ENCODE results near the gene LHFPL6.

Gene LHFPL6

DNA sequence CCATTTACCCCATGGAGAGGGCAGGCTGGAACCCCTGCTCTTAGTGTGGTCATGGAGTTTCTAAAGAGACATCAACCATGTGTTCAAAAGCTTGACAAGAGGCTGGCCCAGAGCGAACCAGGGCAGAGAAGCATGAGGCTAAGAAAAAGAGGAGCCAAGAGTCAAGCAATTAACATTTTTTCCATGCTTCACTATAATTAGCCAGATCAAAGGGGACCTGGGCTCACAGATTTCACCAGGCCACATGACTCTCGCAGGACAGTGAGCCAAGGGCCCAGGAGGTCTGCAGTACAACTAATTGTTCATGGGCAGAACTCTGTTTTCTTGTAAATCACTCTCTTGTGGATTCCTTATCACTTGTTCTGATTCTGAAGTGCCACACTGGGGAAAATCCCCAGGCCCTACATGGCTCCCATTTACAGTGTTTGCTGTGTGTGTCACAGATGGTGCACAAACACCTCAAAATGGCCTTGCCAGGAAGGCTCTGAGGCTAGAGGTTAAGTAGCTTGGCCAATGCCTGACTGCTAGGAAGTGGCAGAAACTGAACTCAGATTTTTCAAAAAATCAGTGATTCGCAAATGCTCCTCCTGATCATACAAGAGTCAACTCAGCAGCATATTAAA is 101.2 kb downstream of the LHFPL6 start:
- no peak for DNase-seq
- H3K4me3 Mint-ChIP-seq, result no peak overlapping the region
- no peaks in the 10 kb centered on the region for H3K9me3 Mint-ChIP-seq
- no peak overlapping the region for H3K27ac Mint-ChIP-seq
- H3K4me1 Mint-ChIP-seq (ENCODE audit: low read depth), result no peaks in the 10 kb centered on the region
- H3K36me3 Mint-ChIP-seq (ENCODE audit: low read depth), result no peaks in the 10 kb centered on the region
- H3K27me3 Mint-ChIP-seq, result no peaks in the 10 kb centered on the region

DNA sequence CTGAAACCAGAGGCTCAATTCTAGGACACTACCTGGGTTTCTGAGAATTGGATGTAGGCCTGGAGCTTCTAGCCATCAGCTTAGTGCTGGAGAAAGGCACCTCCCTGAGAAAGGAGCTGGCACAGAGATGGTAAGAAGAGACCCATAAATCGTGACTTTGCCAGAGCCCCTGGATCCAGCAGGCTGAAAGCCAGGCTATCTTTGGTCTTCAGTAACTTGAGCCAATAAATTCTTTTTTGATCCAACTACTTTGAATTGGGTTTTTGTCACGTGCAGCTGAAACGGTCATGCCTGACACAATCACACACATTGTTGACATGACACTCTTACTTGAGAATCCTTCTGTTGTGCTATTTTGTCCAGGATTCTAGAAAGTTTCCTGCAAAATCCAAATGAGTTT is 103.4 kb downstream of the LHFPL6 start:
- H3K27ac Mint-ChIP-seq, result no peak overlapping the region
- no peaks in the 10 kb centered on the region for H3K36me3 Mint-ChIP-seq (ENCODE audit: low read depth)
- DNase-seq, result no peak
- H3K4me1 Mint-ChIP-seq (ENCODE audit: low read depth), result no peaks in the 10 kb centered on the region
- H3K27me3 Mint-ChIP-seq, result no peaks in the 10 kb centered on the region
- H3K9me3 Mint-ChIP-seq, result no peaks in the 10 kb centered on the region
- H3K4me3 Mint-ChIP-seq, result no peak overlapping the region

DNA sequence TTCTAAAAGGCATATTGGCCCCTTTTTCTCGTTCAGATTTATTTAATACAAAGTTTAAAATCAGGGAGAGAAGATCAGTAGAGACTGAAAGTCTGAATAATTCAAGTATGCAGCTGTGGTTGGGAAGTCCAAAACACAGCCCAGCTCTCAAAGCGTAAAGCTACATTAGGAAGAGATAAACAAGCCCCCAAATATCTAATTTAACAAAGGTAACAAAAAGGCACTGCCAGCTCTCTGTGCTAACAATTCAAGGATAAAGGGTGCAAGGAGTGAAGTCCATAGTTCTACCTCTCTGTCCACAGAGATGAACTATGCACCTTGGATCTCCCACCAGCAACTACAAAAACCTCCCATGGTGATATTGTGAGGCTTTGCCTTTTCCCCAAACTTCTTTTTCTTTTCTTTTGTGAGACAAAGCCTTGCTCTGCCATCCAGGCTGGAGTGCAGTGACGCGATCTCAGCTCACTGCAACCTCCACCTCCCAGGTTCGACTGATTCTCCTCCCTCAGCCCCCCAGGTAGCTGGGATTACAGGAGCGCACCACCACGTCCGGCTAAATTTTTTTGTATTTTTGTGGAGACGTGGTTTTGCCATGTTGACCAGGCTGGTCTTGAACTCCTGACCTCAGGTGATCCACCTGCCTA is 104.4 kb downstream of the LHFPL6 start:
- no peaks in the 10 kb centered on the region for H3K27me3 Mint-ChIP-seq
- no peaks in the 10 kb centered on the region for H3K4me1 Mint-ChIP-seq (ENCODE audit: low read depth)
- no peaks in the 10 kb centered on the region for H3K36me3 Mint-ChIP-seq (ENCODE audit: low read depth)
- H3K9me3 Mint-ChIP-seq, result no peaks in the 10 kb centered on the region
- no peak overlapping the region for H3K27ac Mint-ChIP-seq
- no peak for DNase-seq
- H3K4me3 Mint-ChIP-seq, result no peak overlapping the region

DNA sequence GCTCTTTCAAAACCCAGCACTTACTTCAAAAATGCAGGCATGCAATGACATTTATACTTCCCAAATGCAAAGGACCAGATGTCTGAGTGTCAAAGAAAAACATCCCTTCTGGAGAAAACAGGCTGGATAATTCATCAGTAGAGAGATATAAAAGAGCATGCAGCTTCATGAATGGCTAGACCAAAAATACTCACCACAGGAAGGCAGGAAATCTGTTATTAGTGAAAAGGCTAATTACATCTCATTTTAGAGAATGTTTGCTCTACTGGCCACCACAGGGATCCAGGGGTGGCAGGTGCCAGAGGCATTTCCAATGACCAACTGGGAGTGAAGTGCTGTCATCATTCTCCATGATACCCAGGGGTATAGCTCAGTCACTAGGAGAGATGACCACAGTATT is 106.5 kb downstream of the LHFPL6 start:
- Mint-ChIP-seq H3K36me3 (ENCODE audit: low read depth) (no peaks in the 10 kb centered on the region), H3K27me3 (no peaks in the 10 kb centered on the region), H3K27ac (no peak overlapping the region), H3K9me3 (no peaks in the 10 kb centered on the region), H3K4me3 (no peak overlapping the region), H3K4me1 (ENCODE audit: low read depth) (no peaks in the 10 kb centered on the region)
- DNase-seq, result no peak

DNA sequence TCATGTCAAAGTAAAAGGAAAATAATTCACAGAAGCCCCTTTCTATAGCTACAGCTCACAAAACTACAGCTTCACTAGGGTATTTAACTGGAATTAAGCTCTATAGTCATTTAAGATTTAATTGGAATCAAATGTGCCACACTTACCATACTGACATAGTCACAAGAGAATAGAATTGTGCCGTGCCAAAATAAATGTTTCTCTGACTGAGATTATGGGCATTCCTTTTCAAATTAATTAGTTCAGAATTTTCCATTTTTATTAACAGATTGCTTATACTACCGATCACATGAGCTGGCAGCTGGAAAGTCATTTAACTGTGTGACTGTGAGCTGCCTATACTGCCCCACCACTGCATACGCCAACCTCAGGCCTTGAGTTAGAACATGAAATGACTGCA is 108.4 kb downstream of the LHFPL6 start:
- no peak overlapping the region for H3K27ac Mint-ChIP-seq
- H3K4me1 Mint-ChIP-seq (ENCODE audit: low read depth), result no peaks in the 10 kb centered on the region
- no peak for DNase-seq
- no peak overlapping the region for H3K4me3 Mint-ChIP-seq
- no peaks in the 10 kb centered on the region for H3K36me3 Mint-ChIP-seq (ENCODE audit: low read depth)
- no peaks in the 10 kb centered on the region for H3K27me3 Mint-ChIP-seq
- no peaks in the 10 kb centered on the region for H3K9me3 Mint-ChIP-seq

DNA sequence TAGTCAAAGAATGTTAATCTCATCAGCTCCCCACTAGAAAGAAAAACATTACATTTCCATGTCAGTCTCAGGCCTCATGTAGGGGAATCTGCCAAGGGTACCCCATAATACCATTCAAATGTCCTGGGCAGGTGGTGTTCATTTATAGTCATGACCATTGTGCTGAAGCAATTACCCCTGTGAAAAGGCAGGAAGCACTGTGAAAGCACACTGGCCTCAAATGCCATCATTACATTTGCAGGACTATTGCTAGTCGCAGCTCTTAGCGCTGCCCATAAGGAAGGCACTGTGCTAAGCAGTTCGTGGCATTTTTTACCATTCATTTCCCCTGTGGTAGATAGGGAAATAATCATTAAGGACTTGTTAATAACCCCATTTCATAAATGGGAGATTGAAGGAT is 109.0 kb downstream of the LHFPL6 start:
- DNase-seq, result no peak
- no peak overlapping the region for H3K4me3 Mint-ChIP-seq
- no peaks in the 10 kb centered on the region for H3K9me3 Mint-ChIP-seq
- no peaks in the 10 kb centered on the region for H3K27me3 Mint-ChIP-seq
- H3K36me3 Mint-ChIP-seq (ENCODE audit: low read depth), result no peaks in the 10 kb centered on the region
- no peak overlapping the region for H3K27ac Mint-ChIP-seq
- H3K4me1 Mint-ChIP-seq (ENCODE audit: low read depth), result no peaks in the 10 kb centered on the region

DNA sequence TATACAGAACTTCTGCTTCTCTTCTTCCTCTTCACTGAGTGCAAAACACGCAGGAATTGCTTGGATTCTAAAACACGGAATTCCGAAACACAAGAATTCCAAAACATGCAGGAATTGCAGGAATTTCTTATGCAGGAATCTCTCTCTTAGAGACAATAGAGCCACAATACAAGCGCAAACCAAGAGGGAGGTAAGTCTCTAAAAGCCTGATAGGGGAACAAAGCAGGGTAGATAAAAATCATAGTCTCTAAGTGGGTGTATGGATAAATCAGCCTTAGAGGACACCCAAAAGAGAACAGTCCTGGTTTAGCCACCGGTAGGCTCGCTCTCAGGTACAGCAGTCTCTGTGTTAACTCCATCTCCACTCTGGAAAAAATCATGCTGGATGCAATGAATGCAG is 112.9 kb downstream of the LHFPL6 start:
- no peak overlapping the region for H3K27ac Mint-ChIP-seq
- no peaks in the 10 kb centered on the region for H3K36me3 Mint-ChIP-seq (ENCODE audit: low read depth)
- H3K9me3 Mint-ChIP-seq, result no peaks in the 10 kb centered on the region
- H3K4me3 Mint-ChIP-seq, result no peak overlapping the region
- H3K27me3 Mint-ChIP-seq, result no peaks in the 10 kb centered on the region
- DNase-seq, result no peak
- H3K4me1 Mint-ChIP-seq (ENCODE audit: low read depth), result no peaks in the 10 kb centered on the region

DNA sequence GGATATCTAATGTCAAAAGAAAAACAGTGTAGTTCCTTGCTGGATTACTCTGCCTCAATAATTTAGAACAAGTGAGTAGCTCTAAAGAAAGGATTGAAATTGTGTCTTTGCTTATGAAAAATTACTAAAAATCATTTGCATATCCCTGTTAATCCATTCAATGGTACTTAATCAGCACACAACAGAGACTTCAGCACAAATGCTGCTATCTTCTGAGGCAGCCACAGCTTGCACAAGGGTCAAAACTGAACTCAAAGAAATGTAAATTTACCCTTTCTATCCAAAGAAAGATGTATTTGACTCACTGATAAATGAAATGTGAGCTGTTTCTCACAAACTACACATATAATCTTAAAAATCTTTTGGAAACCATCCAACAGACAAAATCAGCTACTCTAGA is 116.2 kb downstream of the LHFPL6 start:
- Mint-ChIP-seq H3K36me3 (ENCODE audit: low read depth) (no peaks in the 10 kb centered on the region), H3K4me1 (ENCODE audit: low read depth) (no peaks in the 10 kb centered on the region), H3K27me3 (peaks cover 4% of the 10 kb centered on the region), H3K4me3 (no peak overlapping the region), H3K9me3 (no peaks in the 10 kb centered on the region), H3K27ac (no peak overlapping the region)
- DNase-seq, result no peak

DNA sequence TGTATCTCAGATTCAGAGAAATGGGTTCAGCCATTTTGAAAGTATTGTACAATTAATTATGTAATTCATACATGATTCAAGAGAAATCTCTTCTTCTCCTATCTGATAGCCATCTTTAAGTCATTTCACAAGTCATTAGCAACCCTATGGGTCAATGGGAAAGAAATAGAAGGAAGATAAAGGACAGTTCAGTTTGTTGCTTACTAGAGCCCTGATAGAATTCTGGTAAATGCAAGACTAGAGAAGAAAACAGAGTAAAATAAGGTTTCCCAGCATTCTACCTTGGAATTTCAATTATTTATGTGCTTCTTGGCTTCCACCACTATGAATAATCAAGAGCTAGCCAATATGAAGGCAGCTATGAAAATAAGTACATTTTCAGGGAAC is 117.7 kb downstream of the LHFPL6 start:
- Mint-ChIP-seq H3K4me1 (ENCODE audit: low read depth) (no peaks in the 10 kb centered on the region), H3K27ac (no peak overlapping the region)
- no peak for DNase-seq

DNA sequence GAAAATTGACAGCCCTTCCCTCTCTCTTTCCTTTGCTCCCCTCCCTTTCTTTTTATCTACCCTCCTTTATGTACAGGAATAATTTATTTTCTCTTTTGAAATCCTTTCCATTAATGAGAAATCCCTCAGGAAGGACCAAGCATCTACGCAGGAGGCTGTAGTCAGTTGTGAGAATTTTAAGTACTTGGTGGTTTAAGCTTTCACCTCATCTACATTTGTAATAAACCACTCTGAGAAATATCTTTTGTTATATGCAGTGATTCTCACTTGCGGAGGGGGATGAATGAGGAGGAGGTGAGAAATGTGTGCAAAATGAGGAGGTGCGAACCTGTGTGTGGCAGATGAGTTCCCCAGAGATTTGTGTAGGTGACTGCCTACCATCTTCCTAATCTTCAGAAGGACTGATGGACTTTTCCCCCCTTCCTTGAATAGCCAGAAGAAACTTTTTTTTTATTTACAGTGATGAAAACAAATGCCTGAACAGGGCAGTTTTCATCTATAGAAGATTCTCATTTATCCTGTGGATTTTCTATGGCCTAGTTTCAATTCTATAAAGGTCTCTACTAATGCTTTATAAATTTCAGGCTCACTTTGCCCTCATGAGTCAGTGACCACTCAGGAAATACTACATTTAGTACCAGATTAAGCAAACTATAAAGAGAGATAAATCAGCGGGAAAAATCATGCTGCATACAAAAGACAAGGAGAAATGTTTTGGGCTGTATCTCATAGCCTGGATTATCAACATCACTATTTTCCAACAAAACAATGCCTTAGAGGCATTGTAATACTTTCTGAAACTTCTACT is 118.3 kb downstream of the LHFPL6 start:
- H3K27ac Mint-ChIP-seq, result no peak overlapping the region
- no peak overlapping the region for H3K4me3 Mint-ChIP-seq
- peaks cover 8% of the 10 kb centered on the region for H3K27me3 Mint-ChIP-seq
- H3K36me3 Mint-ChIP-seq (ENCODE audit: low read depth), result no peaks in the 10 kb centered on the region
- no peaks in the 10 kb centered on the region for H3K9me3 Mint-ChIP-seq
- no peaks in the 10 kb centered on the region for H3K4me1 Mint-ChIP-seq (ENCODE audit: low read depth)
- DNase-seq, result no peak

More for the DNA sequence above, 117.7 kb downstream of the LHFPL6 start:
- H3K36me3 Mint-ChIP-seq (ENCODE audit: low read depth), result no peaks in the 10 kb centered on the region
- no peak overlapping the region for H3K4me3 Mint-ChIP-seq
- no peaks in the 10 kb centered on the region for H3K9me3 Mint-ChIP-seq
- peaks cover 8% of the 10 kb centered on the region for H3K27me3 Mint-ChIP-seq

DNA sequence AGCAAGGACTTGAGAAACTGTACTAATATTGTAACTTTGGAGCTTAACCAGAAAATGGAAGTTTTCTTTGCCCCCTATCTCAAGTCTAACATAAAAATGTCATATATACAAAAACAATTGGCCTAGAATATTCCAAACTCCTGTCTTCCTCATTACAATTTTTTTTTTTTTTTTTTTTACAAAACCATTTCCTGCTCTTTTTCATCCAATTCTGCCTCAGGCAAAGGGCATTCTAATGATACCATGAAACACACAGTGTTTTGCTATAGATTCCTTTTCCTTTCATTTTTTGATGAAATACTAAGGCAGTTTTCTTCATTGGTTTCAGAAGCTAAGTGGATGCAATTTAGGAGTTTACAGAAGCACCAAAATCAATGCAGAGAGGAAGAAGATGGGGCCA is 119.7 kb downstream of the LHFPL6 start:
- Mint-ChIP-seq H3K9me3 (no peaks in the 10 kb centered on the region), H3K27ac (no peak overlapping the region), H3K4me1 (ENCODE audit: low read depth) (no peaks in the 10 kb centered on the region), H3K4me3 (no peak overlapping the region), H3K27me3 (peaks cover 8% of the 10 kb centered on the region), H3K36me3 (ENCODE audit: low read depth) (no peaks in the 10 kb centered on the region)
- no peak for DNase-seq

DNA sequence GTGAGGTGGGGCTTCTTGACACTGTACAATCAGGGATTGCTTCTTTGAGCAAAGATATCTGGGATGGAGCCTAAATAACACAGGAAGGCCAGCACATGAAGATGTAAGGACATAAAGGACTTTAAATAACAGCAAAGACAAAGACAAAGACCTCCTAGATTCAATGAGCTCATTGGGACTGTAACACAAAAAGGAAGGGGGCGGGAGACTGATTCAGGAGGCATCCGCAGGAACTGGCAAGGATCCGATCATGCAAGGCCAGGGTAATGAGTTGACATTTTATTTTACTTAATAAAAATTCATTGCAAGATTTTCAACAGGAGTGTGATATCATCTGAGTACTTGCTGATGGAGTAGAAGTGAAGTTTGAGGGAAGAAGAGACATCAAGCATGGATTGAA is 121.5 kb downstream of the LHFPL6 start:
- Mint-ChIP-seq H3K27me3 (peaks cover 19% of the 10 kb centered on the region), H3K27ac (no peak overlapping the region), H3K4me1 (ENCODE audit: low read depth) (no peaks in the 10 kb centered on the region), H3K4me3 (no peak overlapping the region), H3K36me3 (ENCODE audit: low read depth) (no peaks in the 10 kb centered on the region), H3K9me3 (no peaks in the 10 kb centered on the region)
- no peak for DNase-seq

DNA sequence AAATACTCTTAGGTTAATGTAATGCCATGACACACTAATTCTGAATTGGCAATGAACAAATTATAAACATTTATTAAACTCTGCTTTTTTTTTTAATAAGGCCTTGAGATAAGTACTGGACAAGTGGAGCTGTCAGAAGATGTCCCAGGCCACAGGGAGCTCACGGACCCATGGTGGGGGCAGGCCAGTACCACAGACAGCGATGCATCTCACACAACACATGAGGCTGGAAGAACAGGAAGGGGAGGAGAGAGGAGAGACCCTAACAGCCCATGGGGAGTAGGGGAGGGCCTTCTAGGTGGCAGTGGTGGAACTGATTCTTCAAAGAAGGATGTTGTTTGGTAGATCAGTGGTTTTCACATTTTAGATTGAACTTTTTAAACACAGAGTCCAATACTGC is 128.4 kb downstream of the LHFPL6 start:
- Mint-ChIP-seq H3K27ac (no peak overlapping the region), H3K27me3 (peaks cover 42% of the 10 kb centered on the region), H3K4me3 (no peak overlapping the region), H3K9me3 (no peaks in the 10 kb centered on the region), H3K4me1 (ENCODE audit: low read depth) (no peaks in the 10 kb centered on the region), H3K36me3 (ENCODE audit: low read depth) (no peaks in the 10 kb centered on the region)
- DNase-seq, result no peak

DNA sequence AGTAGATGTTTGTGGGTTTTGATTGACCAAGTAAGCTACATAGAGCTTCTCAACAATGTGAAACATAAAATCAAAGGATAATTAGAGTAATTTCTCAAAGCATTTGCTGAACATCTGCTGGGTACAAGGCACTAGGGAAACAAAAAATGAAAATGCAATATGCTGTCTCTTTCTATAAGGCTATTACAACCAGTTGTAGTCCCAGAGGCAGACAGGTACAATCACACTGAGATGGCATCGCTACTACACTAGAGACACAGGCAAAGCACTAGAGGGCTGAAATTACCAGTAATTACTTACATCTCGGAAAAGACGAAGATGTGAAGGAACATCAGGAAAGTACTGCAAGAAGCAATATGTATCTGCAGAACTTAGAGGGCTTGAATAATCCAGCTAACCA is 133.3 kb downstream of the LHFPL6 start:
- no peak overlapping the region for H3K27ac Mint-ChIP-seq
- no peak for DNase-seq
- H3K27me3 Mint-ChIP-seq, result peaks cover 32% of the 10 kb centered on the region
- H3K9me3 Mint-ChIP-seq, result no peaks in the 10 kb centered on the region
- H3K36me3 Mint-ChIP-seq (ENCODE audit: low read depth), result no peaks in the 10 kb centered on the region
- no peaks in the 10 kb centered on the region for H3K4me1 Mint-ChIP-seq (ENCODE audit: low read depth)
- H3K4me3 Mint-ChIP-seq, result no peak overlapping the region

DNA sequence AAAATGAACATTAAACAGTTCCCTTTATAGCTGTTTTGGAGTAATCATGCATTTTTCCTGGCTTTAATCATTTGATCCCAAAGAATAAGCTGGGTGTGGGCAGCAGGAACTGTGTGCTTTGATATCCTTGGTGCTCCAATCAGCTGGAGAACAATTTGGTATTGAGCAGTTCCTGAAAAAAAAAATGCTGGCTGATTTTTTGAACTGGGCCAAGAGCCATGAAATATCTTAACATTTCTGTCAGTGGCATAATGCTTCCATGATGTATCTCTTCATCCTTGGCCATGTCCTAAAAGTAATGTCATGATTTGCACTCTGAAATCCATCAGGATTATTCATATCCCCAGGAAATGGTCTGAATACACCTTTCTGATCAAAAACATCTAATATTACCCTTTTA is 134.7 kb downstream of the LHFPL6 start:
- Mint-ChIP-seq H3K4me1 (ENCODE audit: low read depth) (no peaks in the 10 kb centered on the region), H3K9me3 (no peaks in the 10 kb centered on the region), H3K4me3 (no peak overlapping the region), H3K27me3 (peaks cover 27% of the 10 kb centered on the region), H3K27ac (no peak overlapping the region), H3K36me3 (ENCODE audit: low read depth) (no peaks in the 10 kb centered on the region)
- DNase-seq, result no peak
